GM23338 (cell line): ENCODE results near the gene C8A. TPM values are rescaled to one million over a fixed set of nuclear protein-coding genes. Genes with fewer than 3 reads are reported as not detected.

ENCODE experiments used
- ATAC-seq: fragments of 200-7000 bp; cut with Tn5 transposase; 3 replicates; pipeline ENCODE4 v1.9.1; 2020
- DNase-seq: peaks from one replicate; pipeline ENCODE4 v3.0.0-alpha.2; 2015; ENCODE audit warnings: low spot score
- H2AFZ ChIP-seq: fragments of 200-600 bp; sonication (generic); 2 replicates; pipeline ENCODE4 v1.8.0; 2016; ENCODE audit warnings: antibody characterized with exemption, mild to moderate bottlenecking, moderate library complexity
- H3F3A ChIP-seq: fragments of 200-600 bp; sonication (generic); replicated peaks from 2 replicates; pipeline ENCODE4 v1.8.0; 2017; ENCODE audit warnings: antibody characterized with exemption, mixed run types, low read depth
- H3K27ac ChIP-seq: fragments of 200-600 bp; sonication (generic); 2 replicates; pipeline ENCODE4 v1.6.1; 2016; ENCODE audit warnings: low read depth
- H3K27me3 ChIP-seq: fragments of 200-600 bp; sonication (generic); 2 replicates; pipeline ENCODE4 v1.8.0; 2016; ENCODE audit warnings: mild to moderate bottlenecking, mixed run types, moderate library complexity; ENCODE audit not compliant: insufficient read depth
- H3K36me3 ChIP-seq: fragments of 200-600 bp; sonication (generic); 2 replicates; pipeline ENCODE4 v1.8.0; 2016; ENCODE audit warnings: mild to moderate bottlenecking; ENCODE audit not compliant: insufficient read depth
- H3K4me1 ChIP-seq: fragments of 200-600 bp; sonication (generic); 2 replicates; pipeline ENCODE4 v1.8.0; 2016; ENCODE audit warnings: mild to moderate bottlenecking, moderate library complexity; ENCODE audit not compliant: insufficient read depth
- H3K4me2 ChIP-seq: fragments of 200-600 bp; sonication (generic); 2 replicates; pipeline ENCODE4 v1.7.1; 2017; ENCODE audit warnings: mixed run types
- H3K4me3 ChIP-seq: fragments of 200-600 bp; sonication (generic); 2 replicates; pipeline ENCODE4 v1.6.1; 2016; ENCODE audit warnings: mixed run types
- H3K79me2 ChIP-seq: fragments of 200-600 bp; sonication (generic); replicated peaks from 2 replicates; pipeline ENCODE4 v1.8.0; 2017; ENCODE audit warnings: mild to moderate bottlenecking; ENCODE audit not compliant: insufficient read depth
- H3K9me2 ChIP-seq: fragments of 200-600 bp; sonication (generic); 2 replicates; pipeline ENCODE4 v1.8.0; 2017; ENCODE audit not compliant: insufficient read depth
- H4K20me1 ChIP-seq: fragments of 200-600 bp; sonication (generic); replicated peaks from 2 replicates; pipeline ENCODE4 v1.8.0; 2017; ENCODE audit warnings: mild to moderate bottlenecking; ENCODE audit not compliant: insufficient read depth
- H3K27ac Mint-ChIP-seq: 2 replicates; pipeline ENCODE4 v1.8.0; 2020; ENCODE audit warnings: inconsistent platforms, mild to moderate bottlenecking, moderate library complexity, mixed read lengths
- H3K27me3 Mint-ChIP-seq: 3 replicates; pipeline ENCODE4 v1.8.0; 2022; ENCODE audit warnings: low read depth, mild to moderate bottlenecking, moderate library complexity, mixed read lengths, inconsistent platforms; ENCODE audit not compliant: insufficient read depth, poor library complexity
- H3K36me3 Mint-ChIP-seq: 3 replicates; pipeline ENCODE4 v1.8.0; 2021; ENCODE audit warnings: low read depth, mild to moderate bottlenecking, inconsistent platforms, moderate library complexity, mixed read lengths
- H3K4me1 Mint-ChIP-seq: 3 replicates; pipeline ENCODE4 v1.8.0; 2020; ENCODE audit warnings: mild to moderate bottlenecking, inconsistent platforms, mixed read lengths
- H3K4me3 Mint-ChIP-seq: 3 replicates; pipeline ENCODE4 v1.8.0; 2021; ENCODE audit warnings: moderate library complexity, mild to moderate bottlenecking, inconsistent platforms, mixed read lengths
- H3K9me3 Mint-ChIP-seq: 3 replicates; pipeline ENCODE4 v1.8.0; 2020; ENCODE audit warnings: moderate library complexity, mild to moderate bottlenecking, inconsistent platforms, mixed read lengths
- EZH2 ChIP-seq: fragments of 200-600 bp; sonication (generic); IDR thresholded peaks from one replicate; pipeline ENCODE4 v1.8.0; 2017; ENCODE audit warnings: antibody characterized with exemption, mild to moderate bottlenecking, low read depth; ENCODE audit not compliant: unreplicated experiment
- JUNB ChIP-seq: IDR thresholded peaks from one replicate; pipeline ENCODE4 v1.6.1; 2016; ENCODE audit warnings: antibody characterized with exemption; ENCODE audit not compliant: unreplicated experiment
- POLR2AphosphoS5 ChIP-seq: IDR thresholded peaks from 2 replicates; pipeline ENCODE4 v1.6.1; 2016; ENCODE audit warnings: antibody characterized with exemption, low read depth
- STAT1 ChIP-seq: IDR thresholded peaks from one replicate; pipeline ENCODE4 v1.6.1; 2016; ENCODE audit warnings: antibody characterized with exemption; ENCODE audit not compliant: unreplicated experiment
- ZNF114 ChIP-seq: fragments of 250-450 bp; sonication (Bioruptor Pico); IDR thresholded peaks from 2 replicates; pipeline ENCODE4 v1.5.0; 2020; ENCODE audit warnings: mild to moderate bottlenecking, moderate library complexity
- ZNF331 ChIP-seq: fragments of 250-450 bp; sonication (Bioruptor Pico); IDR thresholded peaks from 2 replicates; pipeline ENCODE4 v1.5.0; 2020; ENCODE audit warnings: low read depth, mild to moderate bottlenecking, moderate library complexity
- polyA plus RNA-seq: library from polyadenylated mRNA; unstranded; fragments of >200 nt; fragmentation: Nextera tagmentation; extraction: Ambion mirVana; gene quantifications from 2 replicates; pipeline ENCODE4 v1.2.1, GENCODE V29; 2016
- total RNA-seq: library from RNA; depleted of rRNA; stranded (reverse); fragments of >200 nt; shearing (Covaris generic); gene quantifications from 2 replicates; pipeline ENCODE4 v1.2.3, GENCODE V29; 2014
- TF ChIP-seq, protein P1 (sequence below): IDR thresholded peaks from 2 replicates; pipeline ENCODE4 v1.6.1; 2016; ENCODE audit warnings: antibody characterized with exemption
- TF ChIP-seq, protein P2 (sequence below): IDR thresholded peaks from one replicate; pipeline ENCODE4 v1.6.1; 2018; ENCODE audit warnings: antibody characterized with exemption; ENCODE audit not compliant: unreplicated experiment
- TF ChIP-seq, protein P3 (sequence below), 2 experiments: fragments of 200-600 bp in 1 of 2; sonication (generic) in 1 of 2; conservative IDR thresholded peaks; 2 replicates each; pipeline versions ENCODE4 v1.5.1 to v1.6.1; 2016 to 2017; ENCODE audit warnings: antibody characterized with exemption in 2 of 2, low read depth in 2 of 2, mild to moderate bottlenecking in 2 of 2, moderate library complexity in 1 of 2
- TF ChIP-seq, protein P4 (sequence below): fragments of 250-450 bp; sonication (Bioruptor Pico); IDR thresholded peaks from 2 replicates; pipeline ENCODE4 v1.5.0; 2020; ENCODE audit warnings: mild to moderate bottlenecking, moderate library complexity

Gene C8A
- total and polyA plus RNA-seq, 2 experiments from 2014 or later, result not detected

DNA sequence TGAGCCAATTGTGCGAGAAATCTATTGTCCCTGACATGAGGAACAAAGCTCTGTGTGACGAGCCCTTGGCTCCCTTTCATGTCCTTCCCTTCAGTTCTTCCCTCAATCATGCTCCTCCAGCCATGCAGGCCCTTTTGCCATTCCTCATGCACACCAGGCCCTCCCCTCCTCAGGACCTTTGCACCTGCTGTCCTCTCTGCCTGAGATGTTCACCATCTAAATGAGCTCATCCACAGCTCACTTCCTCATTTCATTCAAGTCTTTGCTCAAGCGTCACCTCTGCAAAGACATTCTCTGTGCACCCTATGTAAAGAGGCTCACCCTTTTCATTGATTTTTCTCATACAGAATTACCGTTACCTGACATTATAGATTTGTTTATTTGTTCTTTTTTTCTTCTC is 67.5 kb downstream of the C8A start:
- no peak overlapping the region for H3K4me2 ChIP-seq
- no peaks in the 10 kb centered on the region for H3K36me3 ChIP-seq
- 0 out of 2 replicates have a peak, but pooled peaks cover 6% of the 10 kb centered on the region for H3K4me1 ChIP-seq
- no peak for DNase-seq
- H2AFZ ChIP-seq, result no peak overlapping the region
- no peak overlapping the region for H3K4me3 Mint-ChIP-seq
- H3K4me3 ChIP-seq, result no peak overlapping the region
- H3F3A ChIP-seq, result no peaks in the 10 kb centered on the region
- no peaks in the 10 kb centered on the region for H3K9me2 ChIP-seq
- H3K27ac ChIP-seq, result no peak overlapping the region
- H3K27me3 ChIP-seq, result no peaks in the 10 kb centered on the region
- no peak overlapping the region for H3K27ac Mint-ChIP-seq
- peaks cover 1% of the 10 kb centered on the region for H3K27me3 Mint-ChIP-seq
- TF ChIP-seq STAT1 (no peak), ZNF331 (CRISPR knock-in tag) (no peak), ZNF114 (CRISPR knock-in tag) (no peak), JUNB (no peak)
- H3K36me3 Mint-ChIP-seq, result no peaks in the 10 kb centered on the region
- no peaks in the 10 kb centered on the region for H3K79me2 ChIP-seq
- peaks cover 9% of the 10 kb centered on the region; the same call in 2 of the 3 replicates for H3K4me1 Mint-ChIP-seq
- H3K9me3 Mint-ChIP-seq, result no peaks in the 10 kb centered on the region
- H4K20me1 ChIP-seq, result no peaks in the 10 kb centered on the region
- no peak for ATAC-seq

DNA sequence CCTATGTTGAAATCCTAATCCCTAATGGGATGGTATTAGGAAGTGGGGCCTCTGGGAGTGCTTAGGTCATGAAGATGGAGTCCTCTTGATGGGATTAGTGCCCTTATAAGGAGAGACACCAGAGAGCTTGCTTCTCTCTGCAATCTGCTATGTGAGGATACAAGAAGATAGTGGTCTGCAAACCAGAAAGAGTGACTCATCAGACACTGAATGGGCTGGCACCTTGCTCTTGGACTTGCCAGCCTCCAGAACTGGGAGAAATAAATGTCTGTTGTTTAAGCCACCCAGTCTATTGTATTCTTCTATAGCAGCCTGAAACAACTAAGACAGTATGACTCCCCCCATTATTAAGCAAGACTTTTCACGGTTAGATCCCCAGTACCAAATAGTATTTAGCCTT is 67.9 kb downstream of the C8A start:
- Histone ChIP-seq H3K4me2 (no peak overlapping the region), H4K20me1 (no peaks in the 10 kb centered on the region), H3K79me2 (no peaks in the 10 kb centered on the region), H3K36me3 (no peaks in the 10 kb centered on the region), H2AFZ (no peak overlapping the region), H3K27me3 (no peaks in the 10 kb centered on the region), H3K27ac (no peak overlapping the region), H3K9me2 (no peaks in the 10 kb centered on the region), H3K4me3 (no peak overlapping the region), H3K4me1 (0 out of 2 replicates have a peak, but pooled peaks cover 6% of the 10 kb centered on the region), H3F3A (no peaks in the 10 kb centered on the region)
- Mint-ChIP-seq H3K27ac (no peak overlapping the region), H3K36me3 (no peaks in the 10 kb centered on the region), H3K4me3 (no peak overlapping the region), H3K9me3 (no peaks in the 10 kb centered on the region), H3K4me1 (peaks cover 9% of the 10 kb centered on the region; the same call in 2 of the 3 replicates), H3K27me3 (peaks cover 1% of the 10 kb centered on the region)
- DNase-seq, result no peak
- ATAC-seq, result no peak
- TF ChIP-seq POLR2AphosphoS5, result no peak
- TF ChIP-seq, protein P1, sequence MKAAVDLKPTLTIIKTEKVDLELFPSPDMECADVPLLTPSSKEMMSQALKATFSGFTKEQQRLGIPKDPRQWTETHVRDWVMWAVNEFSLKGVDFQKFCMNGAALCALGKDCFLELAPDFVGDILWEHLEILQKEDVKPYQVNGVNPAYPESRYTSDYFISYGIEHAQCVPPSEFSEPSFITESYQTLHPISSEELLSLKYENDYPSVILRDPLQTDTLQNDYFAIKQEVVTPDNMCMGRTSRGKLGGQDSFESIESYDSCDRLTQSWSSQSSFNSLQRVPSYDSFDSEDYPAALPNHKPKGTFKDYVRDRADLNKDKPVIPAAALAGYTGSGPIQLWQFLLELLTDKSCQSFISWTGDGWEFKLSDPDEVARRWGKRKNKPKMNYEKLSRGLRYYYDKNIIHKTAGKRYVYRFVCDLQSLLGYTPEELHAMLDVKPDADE, result no peak
- TF ChIP-seq, protein P2, sequence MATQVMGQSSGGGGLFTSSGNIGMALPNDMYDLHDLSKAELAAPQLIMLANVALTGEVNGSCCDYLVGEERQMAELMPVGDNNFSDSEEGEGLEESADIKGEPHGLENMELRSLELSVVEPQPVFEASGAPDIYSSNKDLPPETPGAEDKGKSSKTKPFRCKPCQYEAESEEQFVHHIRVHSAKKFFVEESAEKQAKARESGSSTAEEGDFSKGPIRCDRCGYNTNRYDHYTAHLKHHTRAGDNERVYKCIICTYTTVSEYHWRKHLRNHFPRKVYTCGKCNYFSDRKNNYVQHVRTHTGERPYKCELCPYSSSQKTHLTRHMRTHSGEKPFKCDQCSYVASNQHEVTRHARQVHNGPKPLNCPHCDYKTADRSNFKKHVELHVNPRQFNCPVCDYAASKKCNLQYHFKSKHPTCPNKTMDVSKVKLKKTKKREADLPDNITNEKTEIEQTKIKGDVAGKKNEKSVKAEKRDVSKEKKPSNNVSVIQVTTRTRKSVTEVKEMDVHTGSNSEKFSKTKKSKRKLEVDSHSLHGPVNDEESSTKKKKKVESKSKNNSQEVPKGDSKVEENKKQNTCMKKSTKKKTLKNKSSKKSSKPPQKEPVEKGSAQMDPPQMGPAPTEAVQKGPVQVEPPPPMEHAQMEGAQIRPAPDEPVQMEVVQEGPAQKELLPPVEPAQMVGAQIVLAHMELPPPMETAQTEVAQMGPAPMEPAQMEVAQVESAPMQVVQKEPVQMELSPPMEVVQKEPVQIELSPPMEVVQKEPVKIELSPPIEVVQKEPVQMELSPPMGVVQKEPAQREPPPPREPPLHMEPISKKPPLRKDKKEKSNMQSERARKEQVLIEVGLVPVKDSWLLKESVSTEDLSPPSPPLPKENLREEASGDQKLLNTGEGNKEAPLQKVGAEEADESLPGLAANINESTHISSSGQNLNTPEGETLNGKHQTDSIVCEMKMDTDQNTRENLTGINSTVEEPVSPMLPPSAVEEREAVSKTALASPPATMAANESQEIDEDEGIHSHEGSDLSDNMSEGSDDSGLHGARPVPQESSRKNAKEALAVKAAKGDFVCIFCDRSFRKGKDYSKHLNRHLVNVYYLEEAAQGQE, result no peak
- TF ChIP-seq, protein P3, sequence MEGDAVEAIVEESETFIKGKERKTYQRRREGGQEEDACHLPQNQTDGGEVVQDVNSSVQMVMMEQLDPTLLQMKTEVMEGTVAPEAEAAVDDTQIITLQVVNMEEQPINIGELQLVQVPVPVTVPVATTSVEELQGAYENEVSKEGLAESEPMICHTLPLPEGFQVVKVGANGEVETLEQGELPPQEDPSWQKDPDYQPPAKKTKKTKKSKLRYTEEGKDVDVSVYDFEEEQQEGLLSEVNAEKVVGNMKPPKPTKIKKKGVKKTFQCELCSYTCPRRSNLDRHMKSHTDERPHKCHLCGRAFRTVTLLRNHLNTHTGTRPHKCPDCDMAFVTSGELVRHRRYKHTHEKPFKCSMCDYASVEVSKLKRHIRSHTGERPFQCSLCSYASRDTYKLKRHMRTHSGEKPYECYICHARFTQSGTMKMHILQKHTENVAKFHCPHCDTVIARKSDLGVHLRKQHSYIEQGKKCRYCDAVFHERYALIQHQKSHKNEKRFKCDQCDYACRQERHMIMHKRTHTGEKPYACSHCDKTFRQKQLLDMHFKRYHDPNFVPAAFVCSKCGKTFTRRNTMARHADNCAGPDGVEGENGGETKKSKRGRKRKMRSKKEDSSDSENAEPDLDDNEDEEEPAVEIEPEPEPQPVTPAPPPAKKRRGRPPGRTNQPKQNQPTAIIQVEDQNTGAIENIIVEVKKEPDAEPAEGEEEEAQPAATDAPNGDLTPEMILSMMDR (conservative IDR thresholded peaks at IDR 0.05; ENCODE audit: low read depth in 2 of 2), result no peak
- no peak for TF ChIP-seq EZH2
- TF ChIP-seq, protein P4, sequence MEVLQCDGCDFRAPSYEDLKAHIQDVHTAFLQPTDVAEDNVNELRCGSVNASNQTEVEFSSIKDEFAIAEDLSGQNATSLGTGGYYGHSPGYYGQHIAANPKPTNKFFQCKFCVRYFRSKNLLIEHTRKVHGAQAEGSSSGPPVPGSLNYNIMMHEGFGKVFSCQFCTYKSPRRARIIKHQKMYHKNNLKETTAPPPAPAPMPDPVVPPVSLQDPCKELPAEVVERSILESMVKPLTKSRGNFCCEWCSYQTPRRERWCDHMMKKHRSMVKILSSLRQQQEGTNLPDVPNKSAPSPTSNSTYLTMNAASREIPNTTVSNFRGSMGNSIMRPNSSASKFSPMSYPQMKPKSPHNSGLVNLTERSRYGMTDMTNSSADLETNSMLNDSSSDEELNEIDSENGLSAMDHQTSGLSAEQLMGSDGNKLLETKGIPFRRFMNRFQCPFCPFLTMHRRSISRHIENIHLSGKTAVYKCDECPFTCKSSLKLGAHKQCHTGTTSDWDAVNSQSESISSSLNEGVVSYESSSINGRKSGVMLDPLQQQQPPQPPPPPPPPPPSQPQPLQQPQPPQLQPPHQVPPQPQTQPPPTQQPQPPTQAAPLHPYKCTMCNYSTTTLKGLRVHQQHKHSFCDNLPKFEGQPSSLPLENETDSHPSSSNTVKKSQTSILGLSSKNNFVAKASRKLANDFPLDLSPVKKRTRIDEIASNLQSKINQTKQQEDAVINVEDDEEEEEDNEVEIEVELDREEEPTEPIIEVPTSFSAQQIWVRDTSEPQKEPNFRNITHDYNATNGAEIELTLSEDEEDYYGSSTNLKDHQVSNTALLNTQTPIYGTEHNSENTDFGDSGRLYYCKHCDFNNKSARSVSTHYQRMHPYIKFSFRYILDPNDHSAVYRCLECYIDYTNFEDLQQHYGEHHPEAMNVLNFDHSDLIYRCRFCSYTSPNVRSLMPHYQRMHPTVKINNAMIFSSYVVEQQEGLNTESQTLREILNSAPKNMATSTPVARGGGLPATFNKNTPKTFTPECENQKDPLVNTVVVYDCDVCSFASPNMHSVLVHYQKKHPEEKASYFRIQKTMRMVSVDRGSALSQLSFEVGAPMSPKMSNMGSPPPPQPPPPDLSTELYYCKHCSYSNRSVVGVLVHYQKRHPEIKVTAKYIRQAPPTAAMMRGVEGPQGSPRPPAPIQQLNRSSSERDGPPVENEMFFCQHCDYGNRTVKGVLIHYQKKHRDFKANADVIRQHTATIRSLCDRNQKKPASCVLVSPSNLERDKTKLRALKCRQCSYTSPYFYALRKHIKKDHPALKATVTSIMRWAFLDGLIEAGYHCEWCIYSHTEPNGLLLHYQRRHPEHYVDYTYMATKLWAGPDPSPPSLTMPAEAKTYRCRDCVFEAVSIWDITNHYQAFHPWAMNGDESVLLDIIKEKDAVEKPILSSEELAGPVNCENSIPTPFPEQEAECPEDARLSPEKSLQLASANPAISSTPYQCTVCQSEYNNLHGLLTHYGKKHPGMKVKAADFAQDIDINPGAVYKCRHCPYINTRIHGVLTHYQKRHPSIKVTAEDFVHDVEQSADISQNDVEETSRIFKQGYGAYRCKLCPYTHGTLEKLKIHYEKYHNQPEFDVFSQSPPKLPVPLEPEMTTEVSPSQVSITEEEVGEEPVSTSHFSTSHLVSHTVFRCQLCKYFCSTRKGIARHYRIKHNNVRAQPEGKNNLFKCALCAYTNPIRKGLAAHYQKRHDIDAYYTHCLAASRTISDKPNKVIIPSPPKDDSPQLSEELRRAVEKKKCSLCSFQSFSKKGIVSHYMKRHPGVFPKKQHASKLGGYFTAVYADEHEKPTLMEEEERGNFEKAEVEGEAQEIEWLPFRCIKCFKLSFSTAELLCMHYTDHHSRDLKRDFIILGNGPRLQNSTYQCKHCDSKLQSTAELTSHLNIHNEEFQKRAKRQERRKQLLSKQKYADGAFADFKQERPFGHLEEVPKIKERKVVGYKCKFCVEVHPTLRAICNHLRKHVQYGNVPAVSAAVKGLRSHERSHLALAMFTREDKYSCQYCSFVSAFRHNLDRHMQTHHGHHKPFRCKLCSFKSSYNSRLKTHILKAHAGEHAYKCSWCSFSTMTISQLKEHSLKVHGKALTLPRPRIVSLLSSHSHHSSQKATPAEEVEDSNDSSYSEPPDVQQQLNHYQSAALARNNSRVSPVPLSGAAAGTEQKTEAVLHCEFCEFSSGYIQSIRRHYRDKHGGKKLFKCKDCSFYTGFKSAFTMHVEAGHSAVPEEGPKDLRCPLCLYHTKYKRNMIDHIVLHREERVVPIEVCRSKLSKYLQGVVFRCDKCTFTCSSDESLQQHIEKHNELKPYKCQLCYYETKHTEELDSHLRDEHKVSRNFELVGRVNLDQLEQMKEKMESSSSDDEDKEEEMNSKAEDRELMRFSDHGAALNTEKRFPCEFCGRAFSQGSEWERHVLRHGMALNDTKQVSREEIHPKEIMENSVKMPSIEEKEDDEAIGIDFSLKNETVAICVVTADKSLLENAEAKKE, result no peak
- no peak for TF ChIP-seq ZNF114 (CRISPR knock-in tag)
